T-helper 2 cell treated with Interferon-gamma antibody and Interleukin-4, amounts not matched to agents 5 μg/mL and 100 μg/mL, for 36 hours (primary cell): ENCODE data around the gene RICTOR.

Source experiments
- DNase-seq: peaks from one replicate; pipeline ENCODE4 v3.0.0; 2021; ENCODE audit warnings: low spot score
- H3K27ac Mint-ChIP-seq: one replicate; pipeline ENCODE4 v1.8.0; 2021; ENCODE audit warnings: mild to moderate bottlenecking, mixed read lengths
- H3K27me3 Mint-ChIP-seq: one replicate; pipeline ENCODE4 v1.8.0; 2021; ENCODE audit warnings: low read depth, mixed read lengths
- H3K36me3 Mint-ChIP-seq: one replicate; pipeline ENCODE4 v1.8.0; 2021; ENCODE audit warnings: low read depth, mixed read lengths
- H3K4me1 Mint-ChIP-seq: one replicate; pipeline ENCODE4 v1.8.0; 2021; ENCODE audit warnings: low read depth, mixed read lengths
- H3K4me3 Mint-ChIP-seq: one replicate; pipeline ENCODE4 v1.8.0; 2022; ENCODE audit warnings: mild to moderate bottlenecking, moderate library complexity, mixed read lengths
- H3K9me3 Mint-ChIP-seq: one replicate; pipeline ENCODE4 v1.8.0; 2021; ENCODE audit warnings: mixed read lengths

Gene RICTOR

GRCh38 chr5:39107350-39107749 is 33.2 kb upstream of the RICTOR start:
- DNase-seq, result no peak
- H3K4me1 Mint-ChIP-seq, result peaks cover 1% of the 10 kb centered on the region
- no peaks in the 10 kb centered on the region for H3K9me3 Mint-ChIP-seq
- H3K27ac Mint-ChIP-seq, result no peak overlapping the region
- H3K27me3 Mint-ChIP-seq, result no peaks in the 10 kb centered on the region
- H3K4me3 Mint-ChIP-seq, result no peak overlapping the region
- peaks cover 48% of the 10 kb centered on the region for H3K36me3 Mint-ChIP-seq

DNA sequence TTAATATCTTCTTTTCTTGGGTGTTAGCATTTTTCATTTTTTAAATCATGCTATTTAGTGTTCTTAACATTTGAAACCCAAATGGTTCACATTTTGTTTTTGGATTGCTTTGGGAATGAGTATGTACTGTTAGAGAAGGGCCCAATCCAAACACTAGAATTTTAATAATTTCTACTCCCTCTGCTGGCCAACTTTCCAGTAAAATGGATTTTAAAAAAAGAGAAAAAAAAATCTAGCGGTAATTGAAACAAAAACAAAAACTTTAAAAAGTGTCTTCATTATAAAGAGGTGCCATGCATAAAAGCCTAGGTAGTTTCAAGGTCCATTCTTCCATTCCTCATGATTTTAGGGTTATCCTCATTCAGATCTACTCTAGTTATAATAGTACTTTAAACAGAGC is 32.1 kb upstream of the RICTOR start:
- Mint-ChIP-seq H3K27me3 (no peaks in the 10 kb centered on the region), H3K36me3 (peaks cover 48% of the 10 kb centered on the region)
- DNase-seq, result no peak

DNA sequence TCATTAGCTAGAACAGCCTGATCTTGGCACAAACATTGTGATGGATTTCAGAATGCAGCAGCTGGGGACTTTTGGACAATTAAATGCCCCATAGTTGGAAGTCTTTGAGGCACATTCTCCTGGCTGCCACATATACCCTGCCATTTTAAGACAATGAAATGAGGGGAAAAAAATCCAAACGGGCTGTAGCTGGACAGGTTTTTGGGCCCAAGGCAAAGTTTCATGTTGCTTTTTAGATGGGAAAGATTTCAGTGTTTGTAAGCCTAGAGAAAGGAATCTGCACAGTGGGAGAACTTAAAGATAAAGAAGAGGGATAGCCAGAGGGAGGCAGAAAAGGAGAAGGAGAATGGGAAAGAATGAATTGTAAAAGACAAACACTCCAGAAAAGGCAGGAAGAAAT is 30.0 kb upstream of the RICTOR start:
- Mint-ChIP-seq H3K36me3 (peaks cover 39% of the 10 kb centered on the region), H3K27ac (no peak overlapping the region)

More for the DNA sequence above, 32.1 kb upstream of the RICTOR start:
- no peak overlapping the region for H3K4me3 Mint-ChIP-seq
- no peak overlapping the region for H3K27ac Mint-ChIP-seq
- H3K4me1 Mint-ChIP-seq, result peaks cover 3% of the 10 kb centered on the region
- no peaks in the 10 kb centered on the region for H3K9me3 Mint-ChIP-seq

DNA sequence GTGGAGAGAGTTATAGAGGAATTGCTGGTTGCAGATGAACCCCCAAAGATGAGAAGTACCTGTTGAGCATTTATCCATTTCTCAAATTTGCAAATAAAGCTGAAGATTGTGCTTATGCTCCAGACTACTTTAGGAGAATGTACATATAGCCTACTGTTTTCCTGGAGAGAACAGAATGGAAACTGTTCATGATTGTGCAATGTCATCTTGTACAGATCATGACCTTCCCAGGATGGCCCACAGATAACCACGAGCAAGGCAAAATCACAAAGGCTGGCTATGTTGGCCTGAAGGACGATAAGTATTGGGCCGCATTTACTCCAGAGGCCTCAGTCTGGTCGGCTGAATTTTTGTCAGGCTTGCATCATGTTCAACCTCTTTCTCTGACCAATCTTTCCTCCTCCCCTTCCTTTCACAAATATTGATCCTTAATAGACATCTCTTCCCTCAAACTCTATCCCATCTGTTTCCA is 28.5 kb upstream of the RICTOR start:
- no peak overlapping the region for H3K27ac Mint-ChIP-seq

More for the DNA sequence above, 30.0 kb upstream of the RICTOR start:
- DNase-seq, result no peak
- no peak overlapping the region for H3K4me3 Mint-ChIP-seq
- H3K9me3 Mint-ChIP-seq, result no peaks in the 10 kb centered on the region
- H3K4me1 Mint-ChIP-seq, result peaks cover 12% of the 10 kb centered on the region
- H3K27me3 Mint-ChIP-seq, result no peaks in the 10 kb centered on the region

GRCh38 chr5:39100851-39101396 is 26.7 kb upstream of the RICTOR start:
- Mint-ChIP-seq H3K36me3 (peaks cover 24% of the 10 kb centered on the region), H3K4me1 (peaks cover 12% of the 10 kb centered on the region), H3K27me3 (no peaks in the 10 kb centered on the region), H3K9me3 (no peaks in the 10 kb centered on the region), H3K27ac (peak overlapping the region; percentile 47), H3K4me3 (no peak overlapping the region)
- no peak for DNase-seq

More for the DNA sequence above, 28.5 kb upstream of the RICTOR start:
- Mint-ChIP-seq H3K27me3 (no peaks in the 10 kb centered on the region), H3K36me3 (peaks cover 36% of the 10 kb centered on the region), H3K9me3 (no peaks in the 10 kb centered on the region), H3K4me1 (peaks cover 12% of the 10 kb centered on the region), H3K4me3 (no peak overlapping the region)
- no peak for DNase-seq

GRCh38 chr5:39100301-39100850 is 26.2 kb upstream of the RICTOR start:
- peaks cover 22% of the 10 kb centered on the region for H3K36me3 Mint-ChIP-seq
- no peak overlapping the region for H3K4me3 Mint-ChIP-seq

GRCh38 chr5:39099831-39100230 is 25.6 kb upstream of the RICTOR start:
- H3K4me1 Mint-ChIP-seq, result peaks cover 12% of the 10 kb centered on the region
- H3K27me3 Mint-ChIP-seq, result no peaks in the 10 kb centered on the region
- peaks cover 21% of the 10 kb centered on the region for H3K36me3 Mint-ChIP-seq
- DNase-seq, result no peak
- H3K27ac Mint-ChIP-seq, result no peak overlapping the region
- H3K9me3 Mint-ChIP-seq, result no peaks in the 10 kb centered on the region
- no peak overlapping the region for H3K4me3 Mint-ChIP-seq

More at GRCh38 chr5:39100301-39100850, 26.2 kb upstream of the RICTOR start:
- Mint-ChIP-seq H3K27ac (no peak overlapping the region), H3K9me3 (no peaks in the 10 kb centered on the region), H3K27me3 (no peaks in the 10 kb centered on the region), H3K4me1 (peaks cover 12% of the 10 kb centered on the region)
- no peak for DNase-seq

DNA sequence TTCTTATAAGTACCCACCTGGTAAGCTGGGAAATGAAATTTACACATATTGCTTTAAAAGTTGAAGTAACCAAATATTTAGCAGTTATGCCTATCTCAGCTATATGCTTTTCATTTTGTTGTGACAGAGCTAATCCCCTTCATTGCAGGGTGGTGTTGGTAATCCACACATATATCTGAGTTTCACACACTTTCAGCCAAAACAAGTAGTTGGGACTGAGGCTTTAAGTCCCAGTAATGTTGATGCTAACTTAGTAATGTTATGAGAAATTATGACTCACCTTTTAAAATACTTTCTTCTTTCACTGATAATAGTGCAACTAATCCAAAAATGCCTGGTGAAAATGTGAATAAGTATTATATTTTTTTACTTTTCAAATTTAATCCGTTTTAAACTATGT is 19.2 kb upstream of the RICTOR start:
- Mint-ChIP-seq H3K36me3 (no peaks in the 10 kb centered on the region), H3K27ac (no peak overlapping the region), H3K9me3 (peaks cover 6% of the 10 kb centered on the region), H3K4me3 (no peak overlapping the region), H3K4me1 (peaks cover 3% of the 10 kb centered on the region), H3K27me3 (peaks cover 33% of the 10 kb centered on the region)
- DNase-seq, result no peak

DNA sequence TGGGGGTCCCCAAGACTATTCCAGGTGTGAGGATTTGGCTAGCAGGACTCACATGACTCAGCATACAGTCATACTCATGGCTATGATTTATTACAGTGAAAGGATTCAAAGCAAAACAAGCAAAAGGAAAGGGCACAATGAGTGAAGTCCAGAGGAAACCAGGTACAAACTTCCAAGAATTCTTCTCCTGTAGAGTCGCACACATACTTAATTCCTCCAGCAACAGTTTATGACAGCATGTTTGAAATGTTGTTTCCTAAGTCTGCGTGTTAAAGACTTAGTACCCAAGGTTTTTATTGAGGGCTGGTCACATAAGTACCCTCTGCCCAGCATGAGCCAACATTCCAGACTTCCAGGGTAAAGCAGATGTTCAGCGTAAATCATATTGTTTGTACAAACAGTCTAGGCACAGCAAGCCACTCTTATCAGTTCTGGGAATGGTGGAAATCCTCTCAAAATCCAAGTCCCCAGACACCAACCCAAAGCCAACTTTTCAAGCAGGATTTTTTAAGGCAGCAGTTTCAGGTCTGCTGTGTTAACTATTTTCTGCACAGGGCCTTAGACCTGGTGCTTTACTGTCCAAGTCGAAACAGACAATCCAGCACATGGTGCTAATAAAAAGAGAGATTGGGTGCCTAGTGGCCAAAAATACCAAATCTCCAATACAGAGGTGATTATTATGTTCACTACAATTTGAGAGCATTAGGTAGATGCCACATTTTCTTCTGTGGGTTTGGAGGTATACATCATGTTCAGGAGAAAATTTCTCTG is 18.6 kb upstream of the RICTOR start:
- Mint-ChIP-seq H3K9me3 (peaks cover 6% of the 10 kb centered on the region), H3K4me3 (no peak overlapping the region), H3K36me3 (no peaks in the 10 kb centered on the region), H3K27ac (no peak overlapping the region), H3K27me3 (peaks cover 34% of the 10 kb centered on the region), H3K4me1 (peaks cover 3% of the 10 kb centered on the region)
- no peak for DNase-seq

- Mint-ChIP-seq H3K36me3 (no peaks in the 10 kb centered on the region), H3K4me1 (peaks cover 3% of the 10 kb centered on the region), H3K9me3 (peaks cover 6% of the 10 kb centered on the region), H3K4me3 (no peak overlapping the region), H3K27ac (no peak overlapping the region), H3K27me3 (peaks cover 34% of the 10 kb centered on the region)
- no peak for DNase-seq
Observed at GRCh38 chr5:39091940-39092580, 17.9 kb upstream of the RICTOR start.

GRCh38 chr5:39083968-39084367 is 9.8 kb upstream of the RICTOR start:
- Mint-ChIP-seq H3K27me3 (peaks cover 14% of the 10 kb centered on the region), H3K4me3 (no peak overlapping the region), H3K9me3 (no peaks in the 10 kb centered on the region), H3K36me3 (no peaks in the 10 kb centered on the region), H3K4me1 (peaks cover 9% of the 10 kb centered on the region), H3K27ac (no peak overlapping the region)
- DNase-seq, result no peak

DNA sequence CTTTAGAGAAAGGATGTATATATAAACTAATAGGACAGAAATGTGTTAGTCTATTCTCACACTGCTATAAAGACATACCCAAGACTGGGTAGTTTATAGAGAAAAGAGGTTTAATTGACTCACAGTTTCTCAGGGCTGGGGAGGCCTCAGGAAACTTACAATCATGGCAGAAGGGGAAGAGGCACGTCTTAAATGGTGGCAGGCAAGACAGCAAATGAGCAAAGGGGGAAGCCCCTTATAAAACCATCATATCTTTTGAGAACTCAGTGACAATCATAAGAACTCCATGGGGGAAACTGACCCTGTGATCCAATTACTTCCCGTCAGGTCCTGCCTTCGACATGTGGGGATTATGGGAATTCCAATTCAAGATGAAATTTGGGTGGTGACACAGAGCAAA is 8.8 kb upstream of the RICTOR start:
- Mint-ChIP-seq H3K27ac (no peak overlapping the region), H3K4me1 (peaks cover 12% of the 10 kb centered on the region), H3K27me3 (peaks cover 14% of the 10 kb centered on the region), H3K36me3 (no peaks in the 10 kb centered on the region), H3K9me3 (no peaks in the 10 kb centered on the region), H3K4me3 (no peak overlapping the region)
- DNase-seq, result no peak

- Mint-ChIP-seq H3K4me1 (peaks cover 29% of the 10 kb centered on the region), H3K36me3 (no peaks in the 10 kb centered on the region), H3K4me3 (no peak overlapping the region), H3K27me3 (peaks cover 18% of the 10 kb centered on the region), H3K9me3 (no peaks in the 10 kb centered on the region), H3K27ac (no peak overlapping the region)
- DNase-seq, result no peak
Observed at GRCh38 chr5:39080597-39081204, 6.5 kb upstream of the RICTOR start.

- H3K36me3 Mint-ChIP-seq, result no peaks in the 10 kb centered on the region
Observed at GRCh38 chr5:39080168-39080567, 6.0 kb upstream of the RICTOR start.

More at GRCh38 chr5:39080168-39080567, 6.0 kb upstream of the RICTOR start:
- no peak overlapping the region for H3K27ac Mint-ChIP-seq
- H3K4me1 Mint-ChIP-seq, result peaks cover 31% of the 10 kb centered on the region
- H3K27me3 Mint-ChIP-seq, result peaks cover 18% of the 10 kb centered on the region
- no peak for DNase-seq
- no peak overlapping the region for H3K4me3 Mint-ChIP-seq
- no peaks in the 10 kb centered on the region for H3K9me3 Mint-ChIP-seq
